K562 (cell line): ENCODE measurements around the gene CFD. TPM values are rescaled to one million over a fixed set of nuclear protein-coding genes. Genes with fewer than 3 reads are reported as not detected.

ENCODE experiments used
- CBX3 ChIP-seq, 2 experiments: IDR thresholded peaks; 1 replicate in 1 of 2; 2 replicates in 1 of 2; pipeline ENCODE4 v1.6.1; 2012; ENCODE audit warnings: inconsistent platforms in 2 of 2, low read length in 2 of 2, borderline replicate concordance in 1 of 2, control low read depth in 1 of 2
- CREBBP ChIP-seq: IDR thresholded peaks from one replicate; pipeline ENCODE4 v1.6.1; 2012; ENCODE audit warnings: low read depth, mild to moderate bottlenecking, control low read depth, inconsistent platforms, low read length
- CTBP1 ChIP-seq: fragments of 450-650 bp; IDR thresholded peaks from 2 replicates; pipeline ENCODE4 v1.6.1; 2016; ENCODE audit warnings: borderline replicate concordance
- KLF1 ChIP-seq: fragments of 450-650 bp; IDR thresholded peaks from 2 replicates; pipeline ENCODE4 v1.6.1; 2016; ENCODE audit warnings: missing genetic modification characterization, missing compliant biosample characterization
- MTA3 ChIP-seq: fragments of 450-650 bp; formaldehyde crosslinking; IDR thresholded peaks from 2 replicates; pipeline ENCODE4 v1.6.1; 2017; ENCODE audit warnings: mild to moderate bottlenecking, borderline replicate concordance
- NONO ChIP-seq, 2 experiments: fragments of 200-400 bp in 1 of 2; fragments of 450-650 bp in 1 of 2; formaldehyde crosslinking in 1 of 2; IDR thresholded peaks; 2 replicates each; pipeline ENCODE4 v1.6.1; 2017; ENCODE audit warnings: low read depth in 2 of 2, mild to moderate bottlenecking in 2 of 2, moderate library complexity in 2 of 2, low read length in 1 of 2
- NRF1 ChIP-seq, 2 experiments: fragments of 450-650 bp; IDR thresholded peaks in 1 of 2; conservative IDR thresholded peaks in 1 of 2; 2 replicates each; pipeline ENCODE4 v1.6.1; 2014; ENCODE audit warnings: mild to moderate bottlenecking in 2 of 2
- OTX1 ChIP-seq: fragments of 450-650 bp; formaldehyde crosslinking; IDR thresholded peaks from 2 replicates; pipeline ENCODE4 v1.4.0; 2022; ENCODE audit warnings: mild to moderate bottlenecking
- PHF8 ChIP-seq: fragments of 200-600 bp; sonication (generic); IDR thresholded peaks from 2 replicates; pipeline ENCODE4 v1.6.1; 2012; ENCODE audit warnings: mixed run types, mild to moderate bottlenecking, inconsistent platforms, low read length, moderate library complexity, borderline replicate concordance
- RERE ChIP-seq: sonication (generic); formaldehyde crosslinking; IDR thresholded peaks from 2 replicates; pipeline ENCODE4 v1.8.0; 2023; ENCODE audit warnings: missing genetic modification reagents, mild to moderate bottlenecking, borderline replicate concordance
- SMC3 ChIP-seq: conservative IDR thresholded peaks from 2 replicates; pipeline ENCODE4 v1.6.1; 2011; ENCODE audit warnings: low read depth, low read length, improper control_type of control experiment; ENCODE audit not compliant: insufficient read depth
- TAL1 ChIP-seq: fragments of 450-650 bp; IDR thresholded peaks from 2 replicates; pipeline ENCODE4 v1.6.1; 2016; ENCODE audit warnings: mild to moderate bottlenecking
- TOE1 ChIP-seq, 2 experiments: fragments of 450-650 bp in 1 of 2; sonication (generic) in 1 of 2; formaldehyde crosslinking in 1 of 2; IDR thresholded peaks; 2 replicates each; pipeline versions ENCODE4 v1.7.1 to v1.8.0; 2016 to 2022; ENCODE audit warnings: borderline replicate concordance in 2 of 2, mild to moderate bottlenecking in 2 of 2, antibody characterized with exemption in 1 of 2, inconsistent platforms in 1 of 2, low read depth in 1 of 2, missing genetic modification reagents in 1 of 2, moderate library complexity in 1 of 2
- ZNF282 ChIP-seq: sonication (generic); formaldehyde crosslinking; IDR thresholded peaks from 2 replicates; pipeline ENCODE4 v1.8.1; 2023; ENCODE audit warnings: missing genetic modification reagents
- ZNF584 ChIP-seq: fragments of 200-800 bp; sonication (Bioruptor generic); IDR thresholded peaks from 2 replicates; pipeline ENCODE4 v1.6.1; 2016; ENCODE audit warnings: low read depth, mild to moderate bottlenecking, missing genetic modification characterization, missing compliant biosample characterization
- ZNF609 ChIP-seq: sonication (generic); formaldehyde crosslinking; IDR thresholded peaks from 2 replicates; pipeline ENCODE4 v1.8.1; 2023; ENCODE audit warnings: missing genetic modification reagents, mild to moderate bottlenecking, borderline replicate concordance
- ZNF79 ChIP-seq: fragments of 250-450 bp; sonication (Bioruptor Pico); IDR thresholded peaks from 2 replicates; pipeline ENCODE4 v1.4.0; 2020; ENCODE audit warnings: low read depth, mild to moderate bottlenecking, moderate library complexity
- polyA plus RNA-seq, 8 experiments: library from polyadenylated mRNA; depleted of rRNA in 4 of 8; stranded (reverse) in 5 of 8; unstranded in 3 of 8; fragments of >200 nt; fragmentation: Nextera tagmentation in 2 of 8; fragmentation: Illumina TruSeq in 1 of 8; extraction: Ambion mirVana in 2 of 8; extraction: Trizol in 1 of 8; gene quantifications; 2 replicates each; pipeline versions ENCODE4 v1.2.1 to v1.2.3, GENCODE V29; 2011 to 2014; ENCODE audit warnings: inconsistent platforms in 1 of 8, missing spikeins in 1 of 8
- total RNA-seq, 7 experiments: library from RNA; depleted of rRNA in 6 of 7; stranded (reverse); fragments of >200 nt in 6 of 7; fragmentation: Illumina TruSeq in 2 of 7; extraction: Trizol in 2 of 7; gene quantifications; 2 replicates each; pipeline versions ENCODE4 v1.2.1 to v1.2.3, GENCODE V29; 2011 to 2021; ENCODE audit warnings: low replicate concordance in 1 of 7

Gene CFD
- total and polyA plus RNA-seq, 9 of the 15 experiments (the other 6 are each of a cell fraction or from before 2014, with no cell fraction given), result 0.52 to 59.4 (median 7.6) TPM

- no peak for TF ChIP-seq RERE (CRISPR knock-in tag)
- peak; percentile 20 to 26; a peak in 1 of 4 replicates for TF ChIP-seq NRF1 (conservative IDR thresholded peaks at IDR 0.05 in 1 of 2, IDR thresholded peaks at IDR 0.05 in 1 of 2)
- TF ChIP-seq ZNF79 (CRISPR knock-in tag), result no peak
- TF ChIP-seq CBX3 (IDR thresholded peaks at IDR 0.05; ENCODE audit: borderline replicate concordance in 1 of 2, low read length in 2 of 2), result no peak
- TF ChIP-seq MTA3, result no peak
- no peak for TF ChIP-seq ZNF609 (CRISPR knock-in tag)
- TF ChIP-seq PHF8, result peak; percentile 54; the same call in 1 of the 2 replicates
- TF ChIP-seq NONO (IDR thresholded peaks at IDR 0.05; ENCODE audit: low read depth in 2 of 2, low read length in 1 of 2), result no peak
- no peak for TF ChIP-seq SMC3
- TF ChIP-seq TOE1 (IDR thresholded peaks at IDR 0.05; ENCODE audit: borderline replicate concordance), result no peak
- no peak for TF ChIP-seq TOE1 (CRISPR knock-in tag; IDR thresholded peaks at IDR 0.05; ENCODE audit: borderline replicate concordance, low read depth)
- TF ChIP-seq KLF1 (tag), result no peak
- TF ChIP-seq ZNF584 (CRISPR knock-in tag), result no peak
- TF ChIP-seq CREBBP, result no peak
- TF ChIP-seq CTBP1, result no peak
- TF ChIP-seq OTX1 (CRISPR knock-in tag), result no peak
- no peak for TF ChIP-seq TAL1
- TF ChIP-seq ZNF282, result no peak
Measured at GRCh38 chr19:821231-821824, 38.1 kb upstream of the CFD start (continued).
